KMS-11 (cell line): ENCODE data around the gene AUTS2.

Source experiments
- H2AFZ ChIP-seq: fragments of 200-600 bp; sonication (generic); 2 replicates; pipeline ENCODE4 v1.6.1; 2016; ENCODE audit warnings: antibody characterized with exemption, mixed run types, low read depth
- H3K27ac ChIP-seq: fragments of 200-600 bp; sonication (generic); 2 replicates; pipeline ENCODE4 v1.6.1; 2016; ENCODE audit warnings: mild to moderate bottlenecking, mixed run types
- H3K27me3 ChIP-seq: fragments of 200-600 bp; sonication (generic); 2 replicates; pipeline ENCODE4 v1.6.1; 2017; ENCODE audit warnings: mild to moderate bottlenecking, low read depth, mixed run types, moderate library complexity; ENCODE audit not compliant: insufficient read depth
- H3K36me3 ChIP-seq: fragments of 200-600 bp; sonication (generic); 2 replicates; pipeline ENCODE4 v1.6.1; 2017; ENCODE audit warnings: mild to moderate bottlenecking, mixed run types; ENCODE audit not compliant: insufficient read depth
- H3K4me1 ChIP-seq: fragments of 200-600 bp; sonication (generic); 2 replicates; pipeline ENCODE4 v1.6.1; 2016; ENCODE audit warnings: mild to moderate bottlenecking, low read depth, mixed run types; ENCODE audit not compliant: poor library complexity, severe bottlenecking
- H3K4me2 ChIP-seq: fragments of 200-600 bp; sonication (generic); 2 replicates; pipeline ENCODE4 v1.7.0; 2016; ENCODE audit warnings: mild to moderate bottlenecking, mixed run types
- H3K4me3 ChIP-seq: fragments of 200-600 bp; sonication (generic); IDR thresholded peaks from 2 replicates; pipeline ENCODE4 v1.6.1; 2017; ENCODE audit warnings: low read depth, low read length, mixed read lengths; ENCODE audit not compliant: insufficient read depth
- H3K79me2 ChIP-seq: fragments of 200-600 bp; sonication (generic); 2 replicates; pipeline ENCODE4 v1.6.1; 2016; ENCODE audit warnings: low read depth, mixed run types; ENCODE audit not compliant: insufficient read depth
- H3K9ac ChIP-seq: fragments of 200-600 bp; sonication (generic); 2 replicates; pipeline ENCODE4 v1.6.1; 2016; ENCODE audit warnings: mild to moderate bottlenecking, mixed run types
- H4K20me1 ChIP-seq: fragments of 200-600 bp; sonication (generic); 2 replicates; pipeline ENCODE4 v1.6.1; 2016; ENCODE audit warnings: mild to moderate bottlenecking, mixed run types; ENCODE audit not compliant: insufficient read depth
- CTCF ChIP-seq: fragments of 200-600 bp; sonication (generic); conservative IDR thresholded peaks from 2 replicates; pipeline ENCODE4 v1.6.1; 2017; ENCODE audit warnings: low read depth, mild to moderate bottlenecking, antibody characterized with exemption, low read length, moderate library complexity, mixed read lengths

The AUTS2 gene

DNA sequence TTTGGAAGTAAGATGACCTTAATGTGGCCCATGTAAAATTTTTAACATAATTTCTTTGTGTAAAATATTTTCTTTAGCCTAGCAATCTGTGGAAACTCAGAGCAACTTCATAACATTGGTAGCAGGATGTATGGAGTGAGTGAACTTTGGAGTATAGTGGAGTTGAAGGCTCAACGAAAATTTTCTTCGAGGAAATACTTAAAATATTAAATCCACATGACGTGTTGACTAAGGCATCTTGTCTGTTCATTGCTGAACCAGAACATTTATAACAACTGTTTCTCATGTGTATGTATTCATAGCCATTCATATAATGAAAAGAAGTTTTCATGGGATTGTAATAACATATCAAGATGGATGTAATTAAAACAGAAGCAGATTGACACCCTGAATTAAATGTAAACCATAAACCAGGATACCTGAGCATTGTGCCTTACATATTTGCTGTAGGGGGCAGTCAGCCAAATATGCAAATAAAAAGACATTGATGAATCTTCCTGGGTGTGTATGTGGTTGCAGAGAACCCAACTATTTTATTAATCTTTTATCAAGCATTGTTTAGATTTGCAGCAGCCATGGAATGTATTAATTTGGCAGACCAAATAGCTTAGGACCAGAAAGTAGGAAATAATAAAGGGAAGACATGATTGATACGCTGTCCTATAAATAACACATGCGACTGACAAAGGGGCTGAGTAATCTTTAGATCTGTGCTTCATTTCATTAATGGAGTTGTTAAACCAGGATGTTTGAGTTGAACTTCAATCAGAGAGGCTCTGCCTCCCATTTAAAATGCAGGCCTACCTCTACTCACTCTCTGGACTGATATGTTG is 11.5 kb downstream of the AUTS2 start:
- no peak overlapping the region for H2AFZ ChIP-seq
- TF ChIP-seq CTCF, result no peak
- H4K20me1 ChIP-seq, result no peaks in the 10 kb centered on the region
- H3K4me3 ChIP-seq, result no peak overlapping the region
- H3K27ac ChIP-seq, result no peak overlapping the region
- no peak overlapping the region for H3K4me2 ChIP-seq
- H3K4me1 ChIP-seq, result no peaks in the 10 kb centered on the region
- H3K27me3 ChIP-seq, result no peaks in the 10 kb centered on the region
- no peaks in the 10 kb centered on the region for H3K79me2 ChIP-seq
- no peaks in the 10 kb centered on the region for H3K36me3 ChIP-seq
- no peak overlapping the region for H3K9ac ChIP-seq

- Histone ChIP-seq H2AFZ (no peak overlapping the region), H3K4me1 (no peaks in the 10 kb centered on the region), H3K4me2 (no peak overlapping the region), H4K20me1 (no peaks in the 10 kb centered on the region), H3K36me3 (no peaks in the 10 kb centered on the region), H3K79me2 (no peaks in the 10 kb centered on the region), H3K9ac (no peak overlapping the region), H3K27ac (no peak overlapping the region), H3K27me3 (no peaks in the 10 kb centered on the region), H3K4me3 (no peak overlapping the region)
- TF ChIP-seq CTCF, result no peak
Observed at GRCh38 chr7:69610374-69611084, 12.3 kb downstream of the AUTS2 start.

- Histone ChIP-seq H2AFZ (no peak overlapping the region), H3K79me2 (no peaks in the 10 kb centered on the region), H4K20me1 (no peaks in the 10 kb centered on the region), H3K4me3 (no peak overlapping the region), H3K27me3 (no peaks in the 10 kb centered on the region), H3K27ac (no peak overlapping the region), H3K4me1 (no peaks in the 10 kb centered on the region), H3K36me3 (no peaks in the 10 kb centered on the region), H3K4me2 (no peak overlapping the region), H3K9ac (no peak overlapping the region)
- TF ChIP-seq CTCF, result no peak
Observed at GRCh38 chr7:69612981-69613380, 14.7 kb downstream of the AUTS2 start.

DNA sequence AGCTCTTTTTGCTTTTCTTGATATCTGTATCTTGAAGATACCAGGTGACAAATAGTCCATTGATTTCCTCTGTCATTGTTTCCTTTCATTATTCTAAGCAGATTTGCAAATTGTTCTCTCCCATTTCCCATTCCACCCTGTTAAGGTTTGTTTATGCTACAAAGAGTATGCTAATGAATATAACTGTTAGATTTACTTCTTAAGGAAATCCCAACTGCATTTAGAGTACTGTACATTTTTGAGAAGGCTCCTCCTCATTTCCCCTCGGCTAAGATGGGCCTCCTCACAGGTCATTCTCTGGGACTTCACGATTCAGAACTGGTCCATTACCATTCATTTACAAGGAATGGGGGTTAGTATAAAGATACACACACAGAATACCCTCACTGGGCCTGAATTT is 15.6 kb downstream of the AUTS2 start:
- H3K4me1 ChIP-seq, result no peaks in the 10 kb centered on the region
- H3K27ac ChIP-seq, result no peak overlapping the region
- H3K36me3 ChIP-seq, result no peaks in the 10 kb centered on the region
- H3K4me3 ChIP-seq, result no peak overlapping the region
- H3K4me2 ChIP-seq, result no peak overlapping the region
- H3K79me2 ChIP-seq, result no peaks in the 10 kb centered on the region
- H3K27me3 ChIP-seq, result no peaks in the 10 kb centered on the region
- H2AFZ ChIP-seq, result no peak overlapping the region
- H3K9ac ChIP-seq, result no peak overlapping the region
- no peaks in the 10 kb centered on the region for H4K20me1 ChIP-seq
- no peak for TF ChIP-seq CTCF
